HG03135 (cell line): ENCODE measurements around the gene FAM120B.

ENCODE experiments used
- ATAC-seq: cut with Tn5 transposase; IDR thresholded peaks from one replicate; pipeline ENCODE4 v1.9.1; 2021; ENCODE audit warnings: mild to moderate bottlenecking, moderate library complexity; ENCODE audit not compliant: unreplicated experiment

FAM120B gene

GRCh38 chr6:170286246-170286933 is 20.2 kb upstream of the FAM120B start:
- ATAC-seq: no peak

- no peak for ATAC-seq
Observed at GRCh38 chr6:170286934-170287265, 19.7 kb upstream of the FAM120B start.

GRCh38 chr6:170287371-170287876 is 19.1 kb upstream of the FAM120B start:
- ATAC-seq: no peak

GRCh38 chr6:170288091-170288631 is 18.4 kb upstream of the FAM120B start:
- ATAC-seq: no peak

- ATAC-seq: no peak
Observed at GRCh38 chr6:170288852-170289179, 17.7 kb upstream of the FAM120B start.

GRCh38 chr6:170289180-170289931 is 17.2 kb upstream of the FAM120B start:
- ATAC-seq: no peak

GRCh38 chr6:170289951-170290295 is 16.6 kb upstream of the FAM120B start:
- no peak for ATAC-seq

GRCh38 chr6:170290296-170291128 is 16.0 kb upstream of the FAM120B start, which contains the start of gene DLL1:
DLL1 (minus strand) TSS chr6:170291078; CDS start chr6:170290139, 939 bp downstream.
- no peak for ATAC-seq

GRCh38 chr6:170291271-170292110 is 15.1 kb upstream of the FAM120B start:
- no peak for ATAC-seq

GRCh38 chr6:170292111-170292406 is 14.5 kb upstream of the FAM120B start:
- no peak for ATAC-seq

GRCh38 chr6:170292407-170293158 is 14.0 kb upstream of the FAM120B start:
- ATAC-seq: no peak

- no peak for ATAC-seq
Observed at GRCh38 chr6:170293341-170294231, 13.0 kb upstream of the FAM120B start.

- ATAC-seq: no peak
Observed at GRCh38 chr6:170294298-170294730, 12.2 kb upstream of the FAM120B start.

GRCh38 chr6:170294813-170295509 is 11.6 kb upstream of the FAM120B start:
- ATAC-seq: peak; percentile 13

GRCh38 chr6:170295510-170296422 is 10.8 kb upstream of the FAM120B start:
- ATAC-seq: peak; percentile 66

- ATAC-seq: no peak
Observed at GRCh38 chr6:170296423-170296745, 10.2 kb upstream of the FAM120B start.
